ENCODE results near the gene TBX20.
"Not testable (repeated sequence)": the region's sequence is repeated elsewhere in the genome, so short reads cannot be mapped to it uniquely, and the experiment has no call there.

GRCh38 chr7:35206924-35207323 lies 47.0 kb downstream of the TBX20 start:
- not testable (repeated sequence) for TF ChIP-seq CTCF (IDR thresholded peaks at IDR 0.05; ENCODE audit: low read depth, low read length); POLR2A (IDR thresholded peaks at IDR 0.05; ENCODE audit: extremely low read depth, insufficient read length); MAX (IDR thresholded peaks at IDR 0.05; ENCODE audit: low read depth, low read length); MYC (IDR thresholded peaks at IDR 0.05; ENCODE audit: low read depth, low read length)

Measured in NB4 (cell line).